HEK293 (cell line): ENCODE data around the gene CDC25C.

Experiments used
- AEBP2 ChIP-seq: fragments of 450-650 bp; formaldehyde crosslinking; IDR thresholded peaks from 2 replicates; pipeline ENCODE4 v1.5.1; 2016; ENCODE audit warnings: missing biosample characterization, missing genetic modification characterization, borderline replicate concordance
- FEZF1 ChIP-seq: fragments of 450-650 bp; formaldehyde crosslinking; IDR thresholded peaks from 2 replicates; pipeline ENCODE4 v1.5.1; 2016; ENCODE audit warnings: missing biosample characterization, missing genetic modification characterization
- HOXA7 ChIP-seq: sonication (generic); formaldehyde crosslinking; IDR thresholded peaks from 2 replicates; pipeline ENCODE4 v1.8.1; 2022; ENCODE audit warnings: missing genetic modification reagents, borderline replicate concordance
- TRIM28 ChIP-seq: IDR thresholded peaks from 2 replicates; pipeline ENCODE4 v1.6.1; 2011; ENCODE audit warnings: low read length, control low read depth, borderline replicate concordance
- YY1 ChIP-seq: fragments of 450-650 bp; formaldehyde crosslinking; IDR thresholded peaks from 2 replicates; pipeline ENCODE4 v1.5.1; 2018; ENCODE audit warnings: missing biosample characterization, missing genetic modification characterization
- ZNF274 ChIP-seq, 2 experiments: fragments of 200-500 bp in 1 of 2; fragments of 450-650 bp in 1 of 2; sonication (Bioruptor generic) in 1 of 2; formaldehyde crosslinking in 1 of 2; IDR thresholded peaks; 2 replicates each; pipeline versions ENCODE4 v1.5.1 to v1.6.1; 2014 to 2016; ENCODE audit warnings: borderline replicate concordance in 1 of 2, inconsistent platforms in 1 of 2, low read length in 1 of 2, missing biosample characterization in 1 of 2, missing genetic modification characterization in 1 of 2
- ZNF449 ChIP-seq: fragments of 450-650 bp; formaldehyde crosslinking; IDR thresholded peaks from 2 replicates; pipeline ENCODE4 v1.5.1; 2017; ENCODE audit warnings: missing biosample characterization, mild to moderate bottlenecking, missing genetic modification characterization, moderate library complexity
- ZNF639 ChIP-seq: fragments of 450-650 bp; formaldehyde crosslinking; IDR thresholded peaks from 2 replicates; pipeline ENCODE4 v1.5.1; 2016; ENCODE audit warnings: missing biosample characterization, missing genetic modification characterization
- ZNF677 ChIP-seq: fragments of 450-650 bp; IDR thresholded peaks from 2 replicates; pipeline ENCODE4 v1.5.0; 2018; ENCODE audit warnings: missing biosample characterization, mild to moderate bottlenecking, missing genetic modification characterization, moderate library complexity
- TF ChIP-seq, protein P1 (sequence below): fragments of 450-650 bp; formaldehyde crosslinking; IDR thresholded peaks from 2 replicates; pipeline ENCODE4 v1.5.1; 2016; ENCODE audit warnings: missing biosample characterization, missing genetic modification characterization
- TF ChIP-seq, protein P2 (sequence below): fragments of 450-650 bp; formaldehyde crosslinking; IDR thresholded peaks from 2 replicates; pipeline ENCODE4 v1.5.1; 2016; ENCODE audit warnings: missing biosample characterization, missing genetic modification characterization
- TF ChIP-seq, protein P3 (sequence below): fragments of 450-650 bp; formaldehyde crosslinking; IDR thresholded peaks from 2 replicates; pipeline ENCODE4 v1.5.1; 2016; ENCODE audit warnings: missing biosample characterization, missing genetic modification characterization

DNA sequence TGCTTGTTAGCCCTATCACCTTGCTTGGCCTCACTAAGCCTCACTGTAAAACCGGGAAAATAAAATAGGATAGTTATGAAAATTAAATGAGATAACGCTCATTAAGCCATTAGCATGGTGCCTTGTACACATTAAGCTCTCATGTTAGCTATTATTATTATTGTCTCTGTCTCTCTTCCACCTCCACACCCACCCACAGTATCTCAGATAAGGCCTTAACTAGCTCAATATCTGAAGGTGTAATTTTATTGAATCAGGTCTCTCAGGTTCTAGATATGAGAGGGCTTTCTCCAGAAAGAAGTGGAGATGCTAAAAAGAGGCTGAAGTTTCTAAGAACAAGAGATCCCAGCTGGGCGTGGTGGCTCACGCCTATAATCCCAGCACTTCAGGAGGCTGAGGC, 84.8 kb downstream of the CDC25C start:
- TF ChIP-seq ZNF274 (IDR thresholded peaks at IDR 0.05; ENCODE audit: low read length) (no peak), ZNF274 (tag by site-specific recombination; IDR thresholded peaks at IDR 0.05; ENCODE audit: borderline replicate concordance) (no peak), ZNF639 (tag by site-specific recombination) (no peak), AEBP2 (tag by site-specific recombination) (no peak), TRIM28 (no peak), HOXA7 (CRISPR knock-in tag) (no peak), FEZF1 (no peak), YY1 (no peak), ZNF677 (no peak), ZNF449 (tag by site-specific recombination) (no peak)
- TF ChIP-seq, protein P1, sequence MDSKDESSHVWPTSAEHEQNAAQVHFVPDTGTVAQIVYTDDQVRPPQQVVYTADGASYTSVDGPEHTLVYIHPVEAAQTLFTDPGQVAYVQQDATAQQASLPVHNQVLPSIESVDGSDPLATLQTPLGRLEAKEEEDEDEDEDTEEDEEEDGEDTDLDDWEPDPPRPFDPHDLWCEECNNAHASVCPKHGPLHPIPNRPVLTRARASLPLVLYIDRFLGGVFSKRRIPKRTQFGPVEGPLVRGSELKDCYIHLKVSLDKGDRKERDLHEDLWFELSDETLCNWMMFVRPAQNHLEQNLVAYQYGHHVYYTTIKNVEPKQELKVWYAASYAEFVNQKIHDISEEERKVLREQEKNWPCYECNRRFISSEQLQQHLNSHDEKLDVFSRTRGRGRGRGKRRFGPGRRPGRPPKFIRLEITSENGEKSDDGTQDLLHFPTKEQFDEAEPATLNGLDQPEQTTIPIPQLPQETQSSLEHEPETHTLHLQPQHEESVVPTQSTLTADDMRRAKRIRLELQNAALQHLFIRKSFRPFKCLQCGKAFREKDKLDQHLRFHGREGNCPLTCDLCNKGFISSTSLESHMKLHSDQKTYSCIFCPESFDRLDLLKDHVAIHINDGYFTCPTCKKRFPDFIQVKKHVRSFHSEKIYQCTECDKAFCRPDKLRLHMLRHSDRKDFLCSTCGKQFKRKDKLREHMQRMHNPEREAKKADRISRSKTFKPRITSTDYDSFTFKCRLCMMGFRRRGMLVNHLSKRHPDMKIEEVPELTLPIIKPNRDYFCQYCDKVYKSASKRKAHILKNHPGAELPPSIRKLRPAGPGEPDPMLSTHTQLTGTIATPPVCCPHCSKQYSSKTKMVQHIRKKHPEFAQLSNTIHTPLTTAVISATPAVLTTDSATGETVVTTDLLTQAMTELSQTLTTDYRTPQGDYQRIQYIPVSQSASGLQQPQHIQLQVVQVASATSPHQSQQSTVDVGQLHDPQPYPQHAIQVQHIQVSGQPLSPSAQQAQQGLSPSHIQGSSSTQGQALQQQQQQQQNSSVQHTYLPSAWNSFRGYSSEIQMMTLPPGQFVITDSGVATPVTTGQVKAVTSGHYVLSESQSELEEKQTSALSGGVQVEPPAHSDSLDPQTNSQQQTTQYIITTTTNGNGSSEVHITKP, result no peak
- TF ChIP-seq, protein P2, sequence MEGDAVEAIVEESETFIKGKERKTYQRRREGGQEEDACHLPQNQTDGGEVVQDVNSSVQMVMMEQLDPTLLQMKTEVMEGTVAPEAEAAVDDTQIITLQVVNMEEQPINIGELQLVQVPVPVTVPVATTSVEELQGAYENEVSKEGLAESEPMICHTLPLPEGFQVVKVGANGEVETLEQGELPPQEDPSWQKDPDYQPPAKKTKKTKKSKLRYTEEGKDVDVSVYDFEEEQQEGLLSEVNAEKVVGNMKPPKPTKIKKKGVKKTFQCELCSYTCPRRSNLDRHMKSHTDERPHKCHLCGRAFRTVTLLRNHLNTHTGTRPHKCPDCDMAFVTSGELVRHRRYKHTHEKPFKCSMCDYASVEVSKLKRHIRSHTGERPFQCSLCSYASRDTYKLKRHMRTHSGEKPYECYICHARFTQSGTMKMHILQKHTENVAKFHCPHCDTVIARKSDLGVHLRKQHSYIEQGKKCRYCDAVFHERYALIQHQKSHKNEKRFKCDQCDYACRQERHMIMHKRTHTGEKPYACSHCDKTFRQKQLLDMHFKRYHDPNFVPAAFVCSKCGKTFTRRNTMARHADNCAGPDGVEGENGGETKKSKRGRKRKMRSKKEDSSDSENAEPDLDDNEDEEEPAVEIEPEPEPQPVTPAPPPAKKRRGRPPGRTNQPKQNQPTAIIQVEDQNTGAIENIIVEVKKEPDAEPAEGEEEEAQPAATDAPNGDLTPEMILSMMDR, result no peak
- TF ChIP-seq, protein P3, sequence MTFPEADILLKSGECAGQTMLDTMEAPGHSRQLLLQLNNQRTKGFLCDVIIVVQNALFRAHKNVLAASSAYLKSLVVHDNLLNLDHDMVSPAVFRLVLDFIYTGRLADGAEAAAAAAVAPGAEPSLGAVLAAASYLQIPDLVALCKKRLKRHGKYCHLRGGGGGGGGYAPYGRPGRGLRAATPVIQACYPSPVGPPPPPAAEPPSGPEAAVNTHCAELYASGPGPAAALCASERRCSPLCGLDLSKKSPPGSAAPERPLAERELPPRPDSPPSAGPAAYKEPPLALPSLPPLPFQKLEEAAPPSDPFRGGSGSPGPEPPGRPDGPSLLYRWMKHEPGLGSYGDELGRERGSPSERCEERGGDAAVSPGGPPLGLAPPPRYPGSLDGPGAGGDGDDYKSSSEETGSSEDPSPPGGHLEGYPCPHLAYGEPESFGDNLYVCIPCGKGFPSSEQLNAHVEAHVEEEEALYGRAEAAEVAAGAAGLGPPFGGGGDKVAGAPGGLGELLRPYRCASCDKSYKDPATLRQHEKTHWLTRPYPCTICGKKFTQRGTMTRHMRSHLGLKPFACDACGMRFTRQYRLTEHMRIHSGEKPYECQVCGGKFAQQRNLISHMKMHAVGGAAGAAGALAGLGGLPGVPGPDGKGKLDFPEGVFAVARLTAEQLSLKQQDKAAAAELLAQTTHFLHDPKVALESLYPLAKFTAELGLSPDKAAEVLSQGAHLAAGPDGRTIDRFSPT, result no peak
